GM12878 (cell line): Measurements from ENCODE around the gene RASSF4.

Source experiments
- BHLHE40 ChIP-seq, 2 experiments: fragments of 450-650 bp in 1 of 2; IDR thresholded peaks; 2 replicates each; pipeline ENCODE4 v1.6.1; 2011 to 2017; ENCODE audit warnings: low read depth in 2 of 2, borderline replicate concordance in 1 of 2, improper control_type of control experiment in 1 of 2, low read length in 1 of 2, mild to moderate bottlenecking in 1 of 2
- EGR1 ChIP-seq, 2 experiments: IDR thresholded peaks; 1 replicate in 1 of 2; 2 replicates in 1 of 2; pipeline ENCODE4 v1.6.1; 2011 to 2012; ENCODE audit warnings: low read depth in 2 of 2, low read length in 2 of 2, borderline replicate concordance in 1 of 2, mild to moderate bottlenecking in 1 of 2, moderate library complexity in 1 of 2
- NFYB ChIP-seq: IDR thresholded peaks from 2 replicates; pipeline ENCODE4 v1.6.1; 2011; ENCODE audit warnings: low read depth, mild to moderate bottlenecking, low read length, improper control_type of control experiment, moderate library complexity; ENCODE audit not compliant: insufficient read depth
- SP1 ChIP-seq: IDR thresholded peaks from one replicate; pipeline ENCODE4 v1.6.1; 2011; ENCODE audit warnings: low read depth, low read length
- SRF ChIP-seq, 2 experiments: IDR thresholded peaks; 2 replicates each; pipeline ENCODE4 v1.6.1; 2011; ENCODE audit warnings: low read depth in 2 of 2, low read length in 2 of 2, mild to moderate bottlenecking in 1 of 2, moderate library complexity in 1 of 2
- TF ChIP-seq, protein P1 (sequence below), 3 experiments: IDR thresholded peaks in 2 of 3; conservative IDR thresholded peaks in 1 of 3; 2 replicates each; pipeline ENCODE4 v1.5.1; 2011; ENCODE audit warnings: low read depth in 3 of 3, low read length in 3 of 3, mild to moderate bottlenecking in 3 of 3, control low read depth in 2 of 3, moderate library complexity in 2 of 3, inconsistent platforms in 1 of 3, mixed read lengths in 1 of 3; ENCODE audit not compliant: control insufficient read depth in 2 of 3, insufficient read depth in 1 of 3; ENCODE audit errors: extremely low read depth in 1 of 3
- TF ChIP-seq, protein P2 (sequence below): fragments of 450-650 bp; IDR thresholded peaks from 2 replicates; pipeline ENCODE4 v1.6.1; 2014; ENCODE audit warnings: mild to moderate bottlenecking

GRCh38 chr10:44961230-44961571 is 1.6 kb downstream of the RASSF4 start:
- TF ChIP-seq, protein P1, sequence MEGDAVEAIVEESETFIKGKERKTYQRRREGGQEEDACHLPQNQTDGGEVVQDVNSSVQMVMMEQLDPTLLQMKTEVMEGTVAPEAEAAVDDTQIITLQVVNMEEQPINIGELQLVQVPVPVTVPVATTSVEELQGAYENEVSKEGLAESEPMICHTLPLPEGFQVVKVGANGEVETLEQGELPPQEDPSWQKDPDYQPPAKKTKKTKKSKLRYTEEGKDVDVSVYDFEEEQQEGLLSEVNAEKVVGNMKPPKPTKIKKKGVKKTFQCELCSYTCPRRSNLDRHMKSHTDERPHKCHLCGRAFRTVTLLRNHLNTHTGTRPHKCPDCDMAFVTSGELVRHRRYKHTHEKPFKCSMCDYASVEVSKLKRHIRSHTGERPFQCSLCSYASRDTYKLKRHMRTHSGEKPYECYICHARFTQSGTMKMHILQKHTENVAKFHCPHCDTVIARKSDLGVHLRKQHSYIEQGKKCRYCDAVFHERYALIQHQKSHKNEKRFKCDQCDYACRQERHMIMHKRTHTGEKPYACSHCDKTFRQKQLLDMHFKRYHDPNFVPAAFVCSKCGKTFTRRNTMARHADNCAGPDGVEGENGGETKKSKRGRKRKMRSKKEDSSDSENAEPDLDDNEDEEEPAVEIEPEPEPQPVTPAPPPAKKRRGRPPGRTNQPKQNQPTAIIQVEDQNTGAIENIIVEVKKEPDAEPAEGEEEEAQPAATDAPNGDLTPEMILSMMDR (IDR thresholded peaks at IDR 0.05 in 2 of 3, conservative IDR thresholded peaks at IDR 0.05 in 1 of 3; ENCODE audit: control insufficient read depth in 2 of 3, extremely low read depth in 1 of 3, insufficient read depth in 1 of 3, low read depth in 3 of 3, low read length in 3 of 3) = no peak
- TF ChIP-seq, protein P2, sequence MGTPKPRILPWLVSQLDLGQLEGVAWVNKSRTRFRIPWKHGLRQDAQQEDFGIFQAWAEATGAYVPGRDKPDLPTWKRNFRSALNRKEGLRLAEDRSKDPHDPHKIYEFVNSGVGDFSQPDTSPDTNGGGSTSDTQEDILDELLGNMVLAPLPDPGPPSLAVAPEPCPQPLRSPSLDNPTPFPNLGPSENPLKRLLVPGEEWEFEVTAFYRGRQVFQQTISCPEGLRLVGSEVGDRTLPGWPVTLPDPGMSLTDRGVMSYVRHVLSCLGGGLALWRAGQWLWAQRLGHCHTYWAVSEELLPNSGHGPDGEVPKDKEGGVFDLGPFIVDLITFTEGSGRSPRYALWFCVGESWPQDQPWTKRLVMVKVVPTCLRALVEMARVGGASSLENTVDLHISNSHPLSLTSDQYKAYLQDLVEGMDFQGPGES = no peak
- TF ChIP-seq NFYB = no peak
- no peak for TF ChIP-seq EGR1 (IDR thresholded peaks at IDR 0.05; ENCODE audit: borderline replicate concordance in 1 of 2, low read depth in 2 of 2, low read length in 2 of 2)
- TF ChIP-seq SRF (IDR thresholded peaks at IDR 0.05; ENCODE audit: low read depth in 2 of 2, low read length in 2 of 2) = no peak
- TF ChIP-seq BHLHE40 (IDR thresholded peaks at IDR 0.05; ENCODE audit: borderline replicate concordance in 1 of 2, low read depth in 2 of 2, low read length in 1 of 2) = no peak
- TF ChIP-seq SP1 = no peak
